HepG2 (cell line): ENCODE measurements around the gene POMT1. TPM values are rescaled to one million over a fixed set of nuclear protein-coding genes. Genes with fewer than 3 reads are reported as not detected.

Experiments
- AHDC1 ChIP-seq: sonication (generic); formaldehyde crosslinking; IDR thresholded peaks from 2 replicates; pipeline ENCODE4 v1.5.1; 2020; ENCODE audit warnings: mild to moderate bottlenecking, missing genetic modification reagents, borderline replicate concordance
- ARID4A ChIP-seq: sonication (generic); formaldehyde crosslinking; IDR thresholded peaks from 2 replicates; pipeline ENCODE4 v1.5.0; 2020; ENCODE audit warnings: mild to moderate bottlenecking, missing genetic modification reagents, borderline replicate concordance
- IRF9 ChIP-seq: sonication (generic); formaldehyde crosslinking; IDR thresholded peaks from 2 replicates; pipeline ENCODE4 v1.8.0; 2022; ENCODE audit warnings: missing genetic modification reagents, mild to moderate bottlenecking, borderline replicate concordance
- MAX ChIP-seq: IDR thresholded peaks from 2 replicates; pipeline ENCODE4 v1.6.1; 2012; ENCODE audit warnings: inconsistent platforms
- MTERF4 ChIP-seq: sonication (generic); formaldehyde crosslinking; IDR thresholded peaks from 2 replicates; pipeline ENCODE4 v1.8.0; 2023; ENCODE audit warnings: mild to moderate bottlenecking, missing genetic modification reagents
- POLR2A ChIP-seq, 2 experiments: IDR thresholded peaks; 2 replicates each; pipeline ENCODE4 v1.6.1; 2011; ENCODE audit warnings: low read depth in 2 of 2, low read length in 2 of 2, mild to moderate bottlenecking in 1 of 2, moderate library complexity in 1 of 2; ENCODE audit not compliant: insufficient read depth in 1 of 2
- POLR2AphosphoS5 ChIP-seq: IDR thresholded peaks from 2 replicates; pipeline ENCODE4 v1.6.1; 2012; ENCODE audit warnings: low read depth, low read length
- ZNF3 ChIP-seq: IDR thresholded peaks from 2 replicates; pipeline ENCODE4 v1.7.0; 2017; ENCODE audit warnings: inconsistent platforms
- ZNF501 ChIP-seq: sonication (generic); formaldehyde crosslinking; IDR thresholded peaks from 2 replicates; pipeline ENCODE4 v1.5.1; 2020; ENCODE audit warnings: mild to moderate bottlenecking, moderate library complexity, missing genetic modification reagents
- polyA plus RNA-seq, 8 experiments: library from polyadenylated mRNA; depleted of rRNA in 3 of 8; stranded (reverse) in 7 of 8; unstranded in 1 of 8; fragments of >200 nt; fragmentation: Illumina TruSeq in 4 of 8; extraction: Trizol in 4 of 8; gene quantifications; 2 replicates each; pipeline versions ENCODE4 v1.2.1 to v1.2.3, GENCODE V29; 2011 to 2016; ENCODE audit warnings: low read depth in 4 of 8, missing spikeins in 1 of 8, mixed read lengths in 1 of 8; ENCODE audit not compliant: insufficient read depth in 1 of 8
- total RNA-seq, 5 experiments: library from RNA; depleted of rRNA; stranded (reverse); fragments of >200 nt; fragmentation: Illumina TruSeq; extraction: Trizol; gene quantifications; 2 replicates each; pipeline ENCODE4 v1.2.3, GENCODE V29; 2016; ENCODE audit warnings: low read depth in 1 of 5

Gene POMT1
- total and polyA plus RNA-seq, 2 of the 13 experiments (the other 11 are each of a cell fraction or from before 2014, with no cell fraction given), result 21.6 to 22.7 TPM

- TF ChIP-seq AHDC1 (CRISPR knock-in tag), result no peak
- TF ChIP-seq ZNF501 (CRISPR knock-in tag), result peak; percentile 30; the same call in 1 of the 2 replicates
- 0 out of 4 replicates have a peak, but pooled peaks of 1 of the 2 experiments have one; percentile 23 for TF ChIP-seq POLR2A (IDR thresholded peaks at IDR 0.05; ENCODE audit: insufficient read depth in 1 of 2, low read depth in 2 of 2, low read length in 2 of 2)
- peak; percentile 12; the same call in 1 of the 2 replicates for TF ChIP-seq MAX
- TF ChIP-seq POLR2AphosphoS5, result 0 out of 2 replicates have a peak, but pooled peaks have one; percentile 32
- TF ChIP-seq ZNF3 (CRISPR knock-in tag), result no peak
- peak; percentile 61 for TF ChIP-seq ARID4A (CRISPR knock-in tag)
- TF ChIP-seq IRF9 (CRISPR knock-in tag), result 0 out of 2 replicates have a peak, but pooled peaks have one; percentile 39
- TF ChIP-seq MTERF4, result no peak
These were observed 27.2 kb downstream of the POMT1 start (continued) for GRCh38 chr9:131529597-131530545.
